Measurements from ENCODE around the gene PON2. TPM values are rescaled to one million over a fixed set of nuclear protein-coding genes. Genes with fewer than 3 reads are reported as not detected.

Gene PON2
- total and polyA plus RNA-seq, 2 of the 13 experiments (the other 11 are each of a cell fraction or from before 2014, with no cell fraction given): 202 to 217 TPM

DNA sequence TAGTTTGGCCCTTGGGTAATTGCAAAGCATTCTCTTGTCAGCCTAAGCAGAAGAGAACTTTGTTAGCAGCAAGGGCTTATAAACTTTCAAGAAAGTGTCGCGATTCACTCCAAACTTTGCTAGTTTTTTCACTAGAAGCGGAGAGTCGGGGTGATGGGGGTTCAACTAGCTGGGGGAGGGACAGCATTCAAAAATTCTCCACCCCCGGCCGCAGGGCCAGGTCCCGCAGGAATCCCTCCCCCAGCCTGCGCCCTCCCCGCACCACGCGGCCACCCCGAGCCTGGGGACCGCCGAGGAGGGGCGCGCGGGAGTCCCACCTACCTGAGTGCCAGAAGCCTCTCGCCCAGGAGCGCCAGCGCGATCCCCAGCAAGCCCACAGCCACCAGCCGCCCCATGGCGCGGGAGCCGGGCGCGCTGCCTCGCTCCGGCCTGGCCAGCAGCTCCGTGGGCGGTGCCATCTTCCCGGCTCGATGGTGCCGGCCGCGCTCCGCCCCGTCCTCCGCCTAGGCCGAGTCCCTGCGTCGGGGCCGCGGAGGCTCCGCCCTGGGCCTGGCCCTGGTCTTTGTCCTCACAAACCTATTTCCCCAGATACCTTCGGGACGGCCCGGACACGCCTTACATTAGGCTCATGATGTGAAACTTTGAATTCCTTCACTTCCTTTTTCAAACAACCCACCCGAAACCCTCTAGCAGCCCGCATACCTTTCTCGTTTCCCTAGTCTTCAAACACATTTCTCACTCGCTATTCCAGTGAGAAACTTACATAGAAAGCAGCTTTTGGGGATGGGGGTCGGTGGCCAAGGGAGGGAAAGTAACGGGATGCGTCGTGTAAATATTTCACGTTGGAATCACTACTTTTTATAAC lies at the start of gene PON2 (continued):
- TF ChIP-seq ZNF720 (CRISPR knock-in tag; IDR thresholded peaks at IDR 0.05): no peak
- TF ChIP-seq, protein P1, sequence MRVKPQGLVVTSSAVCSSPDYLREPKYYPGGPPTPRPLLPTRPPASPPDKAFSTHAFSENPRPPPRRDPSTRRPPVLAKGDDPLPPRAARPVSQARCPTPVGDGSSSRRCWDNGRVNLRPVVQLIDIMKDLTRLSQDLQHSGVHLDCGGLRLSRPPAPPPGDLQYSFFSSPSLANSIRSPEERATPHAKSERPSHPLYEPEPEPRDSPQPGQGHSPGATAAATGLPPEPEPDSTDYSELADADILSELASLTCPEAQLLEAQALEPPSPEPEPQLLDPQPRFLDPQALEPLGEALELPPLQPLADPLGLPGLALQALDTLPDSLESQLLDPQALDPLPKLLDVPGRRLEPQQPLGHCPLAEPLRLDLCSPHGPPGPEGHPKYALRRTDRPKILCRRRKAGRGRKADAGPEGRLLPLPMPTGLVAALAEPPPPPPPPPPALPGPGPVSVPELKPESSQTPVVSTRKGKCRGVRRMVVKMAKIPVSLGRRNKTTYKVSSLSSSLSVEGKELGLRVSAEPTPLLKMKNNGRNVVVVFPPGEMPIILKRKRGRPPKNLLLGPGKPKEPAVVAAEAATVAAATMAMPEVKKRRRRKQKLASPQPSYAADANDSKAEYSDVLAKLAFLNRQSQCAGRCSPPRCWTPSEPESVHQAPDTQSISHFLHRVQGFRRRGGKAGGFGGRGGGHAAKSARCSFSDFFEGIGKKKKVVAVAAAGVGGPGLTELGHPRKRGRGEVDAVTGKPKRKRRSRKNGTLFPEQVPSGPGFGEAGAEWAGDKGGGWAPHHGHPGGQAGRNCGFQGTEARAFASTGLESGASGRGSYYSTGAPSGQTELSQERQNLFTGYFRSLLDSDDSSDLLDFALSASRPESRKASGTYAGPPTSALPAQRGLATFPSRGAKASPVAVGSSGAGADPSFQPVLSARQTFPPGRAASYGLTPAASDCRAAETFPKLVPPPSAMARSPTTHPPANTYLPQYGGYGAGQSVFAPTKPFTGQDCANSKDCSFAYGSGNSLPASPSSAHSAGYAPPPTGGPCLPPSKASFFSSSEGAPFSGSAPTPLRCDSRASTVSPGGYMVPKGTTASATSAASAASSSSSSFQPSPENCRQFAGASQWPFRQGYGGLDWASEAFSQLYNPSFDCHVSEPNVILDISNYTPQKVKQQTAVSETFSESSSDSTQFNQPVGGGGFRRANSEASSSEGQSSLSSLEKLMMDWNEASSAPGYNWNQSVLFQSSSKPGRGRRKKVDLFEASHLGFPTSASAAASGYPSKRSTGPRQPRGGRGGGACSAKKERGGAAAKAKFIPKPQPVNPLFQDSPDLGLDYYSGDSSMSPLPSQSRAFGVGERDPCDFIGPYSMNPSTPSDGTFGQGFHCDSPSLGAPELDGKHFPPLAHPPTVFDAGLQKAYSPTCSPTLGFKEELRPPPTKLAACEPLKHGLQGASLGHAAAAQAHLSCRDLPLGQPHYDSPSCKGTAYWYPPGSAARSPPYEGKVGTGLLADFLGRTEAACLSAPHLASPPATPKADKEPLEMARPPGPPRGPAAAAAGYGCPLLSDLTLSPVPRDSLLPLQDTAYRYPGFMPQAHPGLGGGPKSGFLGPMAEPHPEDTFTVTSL (CRISPR knock-in tag; IDR thresholded peaks at IDR 0.05; ENCODE audit: borderline replicate concordance): no peak; the same call in 1 of the 2 replicates
- TF ChIP-seq RNF2 (conservative IDR thresholded peaks at IDR 0.05; ENCODE audit: low read depth): no peak
- TF ChIP-seq, protein P2, sequence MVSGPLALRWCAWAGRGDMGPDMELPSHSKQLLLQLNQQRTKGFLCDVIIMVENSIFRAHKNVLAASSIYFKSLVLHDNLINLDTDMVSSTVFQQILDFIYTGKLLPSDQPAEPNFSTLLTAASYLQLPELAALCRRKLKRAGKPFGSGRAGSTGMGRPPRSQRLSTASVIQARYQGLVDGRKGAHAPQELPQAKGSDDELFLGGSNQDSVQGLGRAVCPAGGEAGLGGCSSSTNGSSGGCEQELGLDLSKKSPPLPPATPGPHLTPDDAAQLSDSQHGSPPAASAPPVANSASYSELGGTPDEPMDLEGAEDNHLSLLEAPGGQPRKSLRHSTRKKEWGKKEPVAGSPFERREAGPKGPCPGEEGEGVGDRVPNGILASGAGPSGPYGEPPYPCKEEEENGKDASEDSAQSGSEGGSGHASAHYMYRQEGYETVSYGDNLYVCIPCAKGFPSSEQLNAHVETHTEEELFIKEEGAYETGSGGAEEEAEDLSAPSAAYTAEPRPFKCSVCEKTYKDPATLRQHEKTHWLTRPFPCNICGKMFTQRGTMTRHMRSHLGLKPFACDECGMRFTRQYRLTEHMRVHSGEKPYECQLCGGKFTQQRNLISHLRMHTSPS (CRISPR knock-in tag; IDR thresholded peaks at IDR 0.05; ENCODE audit: low read depth): no peak
- TF ChIP-seq, protein P3, sequence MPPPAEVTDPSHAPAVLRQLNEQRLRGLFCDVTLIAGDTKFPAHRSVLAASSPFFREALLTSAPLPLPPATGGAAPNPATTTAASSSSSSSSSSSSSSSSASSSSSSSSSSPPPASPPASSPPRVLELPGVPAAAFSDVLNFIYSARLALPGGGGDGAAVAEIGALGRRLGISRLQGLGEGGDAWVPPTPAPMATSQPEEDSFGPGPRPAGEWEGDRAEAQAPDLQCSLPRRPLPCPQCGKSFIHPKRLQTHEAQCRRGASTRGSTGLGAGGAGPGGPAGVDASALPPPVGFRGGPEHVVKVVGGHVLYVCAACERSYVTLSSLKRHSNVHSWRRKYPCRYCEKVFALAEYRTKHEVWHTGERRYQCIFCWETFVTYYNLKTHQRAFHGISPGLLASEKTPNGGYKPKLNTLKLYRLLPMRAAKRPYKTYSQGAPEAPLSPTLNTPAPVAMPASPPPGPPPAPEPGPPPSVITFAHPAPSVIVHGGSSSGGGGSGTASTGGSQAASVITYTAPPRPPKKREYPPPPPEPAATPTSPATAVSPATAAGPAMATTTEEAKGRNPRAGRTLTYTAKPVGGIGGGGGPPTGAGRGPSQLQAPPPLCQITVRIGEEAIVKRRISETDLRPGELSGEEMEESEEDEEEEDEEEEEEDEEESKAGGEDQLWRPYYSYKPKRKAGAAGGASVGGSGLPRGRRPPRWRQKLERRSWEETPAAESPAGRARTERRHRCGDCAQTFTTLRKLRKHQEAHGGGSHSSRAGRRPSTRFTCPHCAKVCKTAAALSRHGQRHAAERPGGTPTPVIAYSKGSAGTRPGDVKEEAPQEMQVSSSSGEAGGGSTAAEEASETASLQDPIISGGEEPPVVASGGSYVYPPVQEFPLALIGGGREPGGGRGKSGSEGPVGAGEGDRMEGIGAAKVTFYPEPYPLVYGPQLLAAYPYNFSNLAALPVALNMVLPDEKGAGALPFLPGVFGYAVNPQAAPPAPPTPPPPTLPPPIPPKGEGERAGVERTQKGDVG (CRISPR knock-in tag; IDR thresholded peaks at IDR 0.05; ENCODE audit: borderline replicate concordance): no peak
- no peak for TF ChIP-seq ZSCAN22 (CRISPR knock-in tag; IDR thresholded peaks at IDR 0.05)
- TF ChIP-seq ZFYVE20 (CRISPR knock-in tag; IDR thresholded peaks at IDR 0.05; ENCODE audit: borderline replicate concordance, low read depth): no peak
- TF ChIP-seq BRCA1 (CRISPR knock-in tag; IDR thresholded peaks at IDR 0.05): peak; percentile 82
- TF ChIP-seq GATAD1 (CRISPR knock-in tag; IDR thresholded peaks at IDR 0.05): peak; percentile 36; the same call in 1 of the 2 replicates
- TF ChIP-seq, protein P4, sequence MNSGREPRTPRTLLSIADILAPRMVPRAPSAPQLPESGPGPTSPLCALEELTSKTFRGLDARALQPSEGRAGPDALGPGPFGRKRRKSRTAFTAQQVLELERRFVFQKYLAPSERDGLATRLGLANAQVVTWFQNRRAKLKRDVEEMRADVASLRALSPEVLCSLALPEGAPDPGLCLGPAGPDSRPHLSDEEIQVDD (CRISPR knock-in tag; IDR thresholded peaks at IDR 0.05; ENCODE audit: borderline replicate concordance): peak; percentile 84; the same call in 1 of the 2 replicates
- peak; percentile 65; the same call in 1 of the 2 replicates for TF ChIP-seq ZBTB7B (CRISPR knock-in tag; IDR thresholded peaks at IDR 0.05)
- no peak for TF ChIP-seq NFE2L2 (IDR thresholded peaks at IDR 0.05; ENCODE audit: low read length)
- TF ChIP-seq, protein P5, sequence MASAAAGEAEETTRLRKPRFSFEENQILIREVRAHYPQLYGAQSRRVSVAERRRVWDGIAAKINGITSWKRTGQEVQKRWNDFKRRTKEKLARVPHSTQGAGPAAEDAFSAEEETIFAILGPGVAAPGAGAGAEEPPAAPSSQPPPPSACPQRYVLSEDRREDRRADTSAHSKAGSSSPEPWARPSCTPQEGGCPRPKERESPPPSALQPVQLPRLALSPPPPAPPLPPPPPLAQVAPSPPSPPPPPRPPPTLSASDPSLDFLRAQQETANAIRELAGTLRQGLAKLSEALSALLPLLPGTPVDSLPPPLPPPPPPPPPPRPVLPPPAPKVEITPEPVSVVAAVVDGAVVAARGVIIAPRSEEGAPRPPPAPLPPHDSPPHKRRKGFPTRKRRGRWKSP (CRISPR knock-in tag; IDR thresholded peaks at IDR 0.05): peak; percentile 69; the same call in 1 of the 2 replicates
- no peak for TF ChIP-seq CBX1 (IDR thresholded peaks at IDR 0.05; ENCODE audit: low read depth)

All from HepG2 (cell line).